Smooth muscle cell (in vitro differentiated cells): Measurements from ENCODE around the gene CYP19A1. TPM values are rescaled to one million over a fixed set of nuclear protein-coding genes. Genes with fewer than 3 reads are reported as not detected.

Experiments
- DNase-seq: peaks from one replicate; lab custom pipeline; 2025; ENCODE audit not compliant: unreplicated experiment; lab: John Stamatoyannopoulos, UW
- H2AFZ ChIP-seq: fragments of 200-600 bp; sonication (generic); 2 replicates; pipeline ENCODE4 v1.6.0; 2016; ENCODE audit warnings: antibody characterized with exemption, low read depth, mild to moderate bottlenecking
- H3F3A ChIP-seq: fragments of 200-600 bp; sonication (generic); 2 replicates; pipeline ENCODE4 v1.6.0; 2017; ENCODE audit warnings: antibody characterized with exemption, low read depth
- H3K27ac ChIP-seq: fragments of 200-600 bp; sonication (generic); 2 replicates; pipeline ENCODE4 v1.5.1; 2016; ENCODE audit warnings: low read depth, mild to moderate bottlenecking
- H3K27me3 ChIP-seq: fragments of 200-600 bp; sonication (generic); 2 replicates; pipeline ENCODE4 v1.6.1; 2016; ENCODE audit warnings: low read depth, mild to moderate bottlenecking
- H3K36me3 ChIP-seq: fragments of 200-600 bp; sonication (generic); 2 replicates; pipeline ENCODE4 v1.5.1; 2016; ENCODE audit warnings: low read depth
- H3K4me1 ChIP-seq: fragments of 200-600 bp; sonication (generic); 2 replicates; pipeline ENCODE4 v1.5.1; 2016; ENCODE audit warnings: low read depth
- H3K4me2 ChIP-seq: fragments of 200-600 bp; sonication (generic); 2 replicates; pipeline ENCODE4 v1.6.0; 2016; ENCODE audit warnings: mild to moderate bottlenecking
- H3K4me3 ChIP-seq: fragments of 200-600 bp; sonication (generic); 2 replicates; pipeline ENCODE4 v1.5.1; 2016; ENCODE audit warnings: mild to moderate bottlenecking
- H3K79me2 ChIP-seq: fragments of 200-600 bp; sonication (generic); 2 replicates; pipeline ENCODE4 v1.6.0; 2016; ENCODE audit warnings: low read depth, mild to moderate bottlenecking
- H3K9ac ChIP-seq: fragments of 200-600 bp; sonication (generic); 2 replicates; pipeline ENCODE4 v1.6.0; 2016; ENCODE audit warnings: low read depth
- H3K9me3 ChIP-seq: fragments of 200-600 bp; sonication (generic); replicated peaks from 2 replicates; pipeline ENCODE4 v1.5.1; 2016; ENCODE audit warnings: low read depth
- H4K20me1 ChIP-seq: fragments of 200-600 bp; sonication (generic); 2 replicates; pipeline ENCODE4 v1.6.0; 2016; ENCODE audit warnings: low read depth
- CTCF ChIP-seq: fragments of 200-600 bp; sonication (generic); IDR thresholded peaks from 2 replicates; pipeline ENCODE4 v1.5.1; 2017; ENCODE audit warnings: borderline replicate concordance, mild to moderate bottlenecking, antibody characterized with exemption; ENCODE audit not compliant: insufficient read depth, poor library complexity, severe bottlenecking
- WGBS: methylation state at CpG from one replicate; pipeline ENCODE4 v1.1.7; 2016; ENCODE audit warnings: low lambda C conversion rate; 5-methylcytosine and 5-hydroxymethylcytosine counted together
- polyA plus RNA-seq: library from polyadenylated mRNA; unstranded; fragments of >200 nt; fragmentation: Nextera tagmentation; extraction: Ambion mirVana; gene quantifications from 2 replicates; pipeline ENCODE4 v1.2.1, GENCODE V29; 2016
- total RNA-seq: library from RNA; depleted of rRNA; stranded (reverse); fragments of >200 nt; gene quantifications from 2 replicates; pipeline ENCODE4 v1.2.3, GENCODE V29; 2014

The CYP19A1 gene
- total and polyA plus RNA-seq, 2 experiments from 2014 or later: not detected

GRCh38 chr15:51201581-51201980 is 136.8 kb downstream of the CYP19A1 start:
- Histone ChIP-seq H3K79me2 (no peaks in the 10 kb centered on the region), H3K4me2 (no peak overlapping the region), H3K9ac (no peak overlapping the region), H3F3A (no peaks in the 10 kb centered on the region), H4K20me1 (no peaks in the 10 kb centered on the region), H3K27ac (no peak overlapping the region), H3K27me3 (peaks cover 29% of the 10 kb centered on the region), H3K36me3 (no peaks in the 10 kb centered on the region), H3K4me1 (no peaks in the 10 kb centered on the region), H2AFZ (no peak overlapping the region), H3K4me3 (no peak overlapping the region), H3K9me3 (no peaks in the 10 kb centered on the region)
- WGBS: 92% methylated on average over 5 of the region's 5 CpGs
- no peak for TF ChIP-seq CTCF
- DNase-seq: no peak

- H3F3A ChIP-seq: no peaks in the 10 kb centered on the region
- no peaks in the 10 kb centered on the region for H3K79me2 ChIP-seq
- no peak for TF ChIP-seq CTCF
- H3K4me3 ChIP-seq: no peak overlapping the region
- no peak overlapping the region for H2AFZ ChIP-seq
- no peak overlapping the region for H3K9ac ChIP-seq
- H3K4me2 ChIP-seq: no peak overlapping the region
- peaks cover 33% of the 10 kb centered on the region for H3K27me3 ChIP-seq
- 84% methylated on average over 3 of the region's 3 CpGs for WGBS
- no peak overlapping the region for H3K27ac ChIP-seq
- no peaks in the 10 kb centered on the region for H3K9me3 ChIP-seq
- no peak for DNase-seq
- no peaks in the 10 kb centered on the region for H4K20me1 ChIP-seq
- H3K4me1 ChIP-seq: no peaks in the 10 kb centered on the region
- no peaks in the 10 kb centered on the region for H3K36me3 ChIP-seq
Measured at GRCh38 chr15:51200792-51201191, 137.6 kb downstream of the CYP19A1 start.

GRCh38 chr15:51199541-51199940 is 138.9 kb downstream of the CYP19A1 start:
- no peaks in the 10 kb centered on the region for H3K9me3 ChIP-seq
- 81% methylated on average over 6 of the region's 6 CpGs for WGBS
- TF ChIP-seq CTCF: no peak
- no peak overlapping the region for H3K9ac ChIP-seq
- H3K4me3 ChIP-seq: no peak overlapping the region
- no peak for DNase-seq
- H2AFZ ChIP-seq: no peak overlapping the region
- H3K36me3 ChIP-seq: no peaks in the 10 kb centered on the region
- H3K4me2 ChIP-seq: no peak overlapping the region
- H3K4me1 ChIP-seq: no peaks in the 10 kb centered on the region
- no peaks in the 10 kb centered on the region for H4K20me1 ChIP-seq
- H3K79me2 ChIP-seq: no peaks in the 10 kb centered on the region
- H3F3A ChIP-seq: no peaks in the 10 kb centered on the region
- H3K27ac ChIP-seq: no peak overlapping the region
- peaks cover 25% of the 10 kb centered on the region for H3K27me3 ChIP-seq

- H3K4me2 ChIP-seq: no peak overlapping the region
- no peaks in the 10 kb centered on the region for H3F3A ChIP-seq
- H3K9me3 ChIP-seq: no peaks in the 10 kb centered on the region
- 86% methylated on average over 6 of the region's 6 CpGs for WGBS
- no peak overlapping the region for H3K4me3 ChIP-seq
- H2AFZ ChIP-seq: no peak overlapping the region
- no peak overlapping the region for H3K9ac ChIP-seq
- H3K36me3 ChIP-seq: no peaks in the 10 kb centered on the region
- DNase-seq: no peak
- H3K27me3 ChIP-seq: peaks cover 25% of the 10 kb centered on the region
- H4K20me1 ChIP-seq: no peaks in the 10 kb centered on the region
- no peaks in the 10 kb centered on the region for H3K79me2 ChIP-seq
- H3K4me1 ChIP-seq: no peaks in the 10 kb centered on the region
- no peak overlapping the region for H3K27ac ChIP-seq
- TF ChIP-seq CTCF: no peak
Measured at GRCh38 chr15:51198701-51199232, 139.6 kb downstream of the CYP19A1 start.
